ENCODE results near the gene MYL5.

MYL5 gene

DNA sequence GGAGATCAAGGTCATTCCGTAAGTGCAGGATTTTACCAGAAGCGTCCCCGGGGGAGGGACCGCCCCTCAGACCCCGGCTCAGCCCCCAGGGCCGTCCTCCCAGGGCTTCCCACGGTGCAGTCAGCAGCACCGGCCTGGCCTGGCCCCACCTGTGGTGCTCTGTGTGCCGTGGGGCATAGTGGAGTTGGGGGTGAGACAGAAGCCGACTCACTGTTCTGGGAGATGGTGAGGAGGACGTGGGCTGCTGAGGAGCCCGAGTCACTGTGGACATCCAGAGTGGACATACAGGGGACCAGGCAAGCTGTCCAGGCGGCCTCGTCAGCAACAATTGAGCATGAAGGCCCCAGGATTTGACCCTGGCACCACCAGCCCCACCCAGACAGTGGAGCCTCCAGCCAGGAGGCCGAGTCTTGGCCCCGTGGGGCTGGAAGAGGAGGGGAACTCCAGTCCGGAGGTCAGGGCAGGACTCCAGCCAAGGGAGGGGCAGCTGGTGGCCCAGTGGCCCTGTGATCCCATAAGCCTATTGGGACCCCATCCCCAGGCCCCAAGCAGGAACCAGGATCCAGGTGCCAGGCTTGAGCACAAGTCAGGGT is 19.4 kb upstream of the MYL5 start:
- no peak for DNase-seq (ENCODE audit: low read depth)
- H3K4me3 ChIP-seq (ENCODE audit: low read depth, low read length) = no peak overlapping the region
- TF ChIP-seq, protein P1, sequence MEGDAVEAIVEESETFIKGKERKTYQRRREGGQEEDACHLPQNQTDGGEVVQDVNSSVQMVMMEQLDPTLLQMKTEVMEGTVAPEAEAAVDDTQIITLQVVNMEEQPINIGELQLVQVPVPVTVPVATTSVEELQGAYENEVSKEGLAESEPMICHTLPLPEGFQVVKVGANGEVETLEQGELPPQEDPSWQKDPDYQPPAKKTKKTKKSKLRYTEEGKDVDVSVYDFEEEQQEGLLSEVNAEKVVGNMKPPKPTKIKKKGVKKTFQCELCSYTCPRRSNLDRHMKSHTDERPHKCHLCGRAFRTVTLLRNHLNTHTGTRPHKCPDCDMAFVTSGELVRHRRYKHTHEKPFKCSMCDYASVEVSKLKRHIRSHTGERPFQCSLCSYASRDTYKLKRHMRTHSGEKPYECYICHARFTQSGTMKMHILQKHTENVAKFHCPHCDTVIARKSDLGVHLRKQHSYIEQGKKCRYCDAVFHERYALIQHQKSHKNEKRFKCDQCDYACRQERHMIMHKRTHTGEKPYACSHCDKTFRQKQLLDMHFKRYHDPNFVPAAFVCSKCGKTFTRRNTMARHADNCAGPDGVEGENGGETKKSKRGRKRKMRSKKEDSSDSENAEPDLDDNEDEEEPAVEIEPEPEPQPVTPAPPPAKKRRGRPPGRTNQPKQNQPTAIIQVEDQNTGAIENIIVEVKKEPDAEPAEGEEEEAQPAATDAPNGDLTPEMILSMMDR (IDR thresholded peaks at IDR 0.05; ENCODE audit: control insufficient read depth, extremely low read depth, insufficient read depth) = no peak

DNA sequence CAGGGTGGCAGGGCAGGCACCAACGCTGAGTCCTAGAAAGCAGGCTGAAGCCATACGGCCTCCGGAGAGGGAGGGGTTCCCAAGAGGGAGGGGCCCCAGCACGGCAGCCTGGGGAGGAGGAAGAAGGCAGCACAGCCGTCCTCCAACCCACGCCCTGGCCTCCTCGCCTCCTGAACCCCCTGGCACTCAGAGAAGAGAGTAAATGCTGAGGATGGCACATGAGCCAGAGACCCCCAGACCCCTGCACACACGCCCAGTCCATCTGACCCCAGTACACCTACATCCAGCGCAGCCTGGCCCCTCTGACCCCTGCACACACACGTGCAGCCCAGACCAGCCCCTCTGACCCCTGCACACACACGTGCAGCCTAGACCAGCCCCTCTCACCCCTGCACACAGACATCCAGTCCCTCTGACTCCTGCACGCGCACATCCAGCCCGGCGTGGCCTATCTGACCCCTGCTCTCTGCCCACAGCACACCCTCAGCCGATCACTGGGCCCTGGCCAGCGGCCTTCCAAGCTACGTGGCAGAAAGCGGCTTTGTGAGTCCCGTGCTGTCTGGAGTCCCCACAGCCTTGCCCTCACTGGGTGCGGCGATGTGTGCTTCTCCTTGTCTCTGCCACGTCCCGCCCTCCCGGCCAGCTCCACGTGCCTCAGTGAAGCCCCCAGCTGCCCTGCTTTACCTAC is 18.7 kb upstream of the MYL5 start:
- no peak for DNase-seq (ENCODE audit: low read depth)
- TF ChIP-seq, protein P1 (IDR thresholded peaks at IDR 0.05; ENCODE audit: control insufficient read depth, extremely low read depth, insufficient read depth) = no peak
- H3K4me3 ChIP-seq (ENCODE audit: low read depth, low read length) = no peak overlapping the region

DNA sequence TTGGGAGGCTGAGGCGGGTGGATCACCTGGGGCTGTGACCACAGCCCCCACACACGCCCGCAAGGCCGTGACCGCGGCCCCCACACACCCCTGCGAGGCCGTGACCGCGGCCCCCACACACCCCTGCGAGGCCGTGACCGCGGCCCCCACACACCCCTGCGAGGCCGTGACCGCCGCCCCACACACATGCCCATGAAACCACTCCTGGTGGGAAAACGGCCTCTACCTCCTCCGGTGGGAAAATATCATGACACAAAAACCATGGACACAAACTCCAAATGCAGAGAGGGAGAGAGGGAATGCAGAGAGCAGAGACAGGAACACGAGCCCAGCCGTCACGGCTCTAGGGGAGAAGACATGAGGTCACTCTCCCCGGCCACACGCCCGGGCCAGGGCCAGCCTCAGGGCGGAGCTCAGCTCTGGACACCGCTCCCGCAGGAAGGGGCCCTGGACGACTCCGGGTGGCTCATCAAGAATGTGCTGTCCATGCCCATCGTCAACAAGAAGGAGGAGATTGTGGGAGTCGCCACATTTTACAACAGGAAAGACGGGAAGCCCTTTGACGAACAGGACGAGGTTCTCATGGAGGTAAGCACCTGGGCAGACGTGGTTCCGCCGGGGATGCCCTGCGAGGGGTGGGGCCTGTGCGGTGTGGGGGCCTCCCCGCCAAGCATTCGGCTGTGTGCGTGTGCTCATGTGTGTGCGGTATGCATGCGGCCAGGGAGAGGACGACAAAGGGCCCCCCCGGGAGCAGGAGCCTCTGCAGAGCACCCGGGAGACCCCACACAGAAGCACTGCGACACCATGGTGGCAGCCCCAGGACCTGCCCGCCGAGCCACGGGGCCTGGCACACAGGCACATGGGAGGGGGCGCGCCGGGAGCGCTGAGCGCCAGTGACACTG is 17.7 kb upstream of the MYL5 start:
- TF ChIP-seq, protein P1 (IDR thresholded peaks at IDR 0.05; ENCODE audit: control insufficient read depth, extremely low read depth, insufficient read depth) = no peak
- H3K4me3 ChIP-seq (ENCODE audit: low read depth, low read length) = no peak overlapping the region
- no peak for DNase-seq (ENCODE audit: low read depth)

DNA sequence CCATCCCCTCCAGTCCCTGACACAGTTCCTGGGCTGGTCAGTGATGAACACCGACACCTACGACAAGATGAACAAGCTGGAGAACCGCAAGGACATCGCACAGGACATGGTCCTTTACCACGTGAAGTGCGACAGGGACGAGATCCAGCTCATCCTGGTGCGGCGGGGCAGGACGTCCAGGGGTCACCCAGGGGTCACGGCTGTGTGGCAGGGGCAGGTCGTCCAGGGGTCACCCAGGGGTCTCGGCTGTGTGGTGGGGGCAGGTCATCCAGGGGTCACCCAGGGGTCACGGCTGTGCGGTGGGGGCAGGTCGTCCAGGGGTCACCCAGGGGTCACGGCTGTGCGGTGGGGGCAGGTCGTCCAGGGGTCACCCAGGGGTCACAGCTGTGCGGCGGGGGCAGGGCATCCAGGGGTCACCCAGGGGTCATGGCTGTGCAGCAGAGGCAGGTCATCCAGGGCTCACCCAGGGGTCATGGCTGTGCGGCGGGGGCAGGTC is 17.0 kb upstream of the MYL5 start:
- TF ChIP-seq, protein P1 (IDR thresholded peaks at IDR 0.05; ENCODE audit: control insufficient read depth, extremely low read depth, insufficient read depth) = no peak
- no peak overlapping the region for H3K4me3 ChIP-seq (ENCODE audit: low read depth, low read length)
- no peak for DNase-seq (ENCODE audit: low read depth)

DNA sequence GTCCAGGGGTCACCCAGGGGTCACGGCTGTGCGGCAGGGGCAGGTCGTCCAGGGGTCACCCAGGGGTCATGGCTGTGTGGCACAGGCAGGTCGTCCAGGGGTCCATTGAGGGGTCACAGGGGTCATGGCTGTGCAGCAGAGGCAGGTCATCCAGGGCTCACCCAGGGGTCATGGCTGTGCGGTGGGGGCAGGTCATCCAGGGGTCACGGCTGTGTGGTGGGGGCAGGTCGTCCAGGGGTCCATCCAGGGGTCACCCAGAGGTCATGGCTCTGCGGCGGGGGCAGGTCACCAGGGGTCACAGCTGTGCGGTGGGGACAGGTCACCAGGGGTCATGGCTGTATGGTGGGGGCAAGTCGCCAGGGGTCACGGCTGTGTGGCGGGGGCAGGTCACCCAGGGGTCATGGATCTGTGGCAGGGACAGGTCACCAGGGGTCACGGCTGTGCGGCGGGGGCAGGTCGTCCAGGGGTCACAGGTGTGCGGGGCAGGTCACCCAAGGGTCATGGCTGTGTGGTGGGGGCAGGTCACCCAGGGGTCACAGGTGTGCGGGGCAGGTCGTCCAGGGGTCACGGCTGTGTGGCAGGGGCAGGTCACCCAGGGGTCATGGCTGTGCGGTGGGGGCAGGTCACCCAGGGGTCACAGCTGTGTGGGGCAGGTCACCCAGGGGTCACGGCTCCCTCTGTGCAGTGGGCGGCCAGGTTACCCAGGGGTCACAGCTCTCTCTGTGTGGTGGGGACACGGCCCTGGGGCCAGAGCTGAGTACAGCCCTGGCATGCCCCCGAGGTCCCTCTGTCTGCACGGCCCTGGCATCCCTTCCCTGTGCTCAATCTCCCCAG is 16.3 kb upstream of the MYL5 start:
- TF ChIP-seq, protein P1 (IDR thresholded peaks at IDR 0.05; ENCODE audit: control insufficient read depth, extremely low read depth, insufficient read depth) = no peak
- DNase-seq (ENCODE audit: low read depth) = no peak
- H3K4me3 ChIP-seq (ENCODE audit: low read depth, low read length) = no peak overlapping the region

Data from LNCaP clone FGC (cell line).